ENCODE measurements around the gene LDB2. TPM values are rescaled to one million over a fixed set of nuclear protein-coding genes. Genes with fewer than 3 reads are reported as not detected.

Gene LDB2
- total RNA-seq, 2 donors from 2014 or later, result 3.2 to 7.9 TPM

- no peaks in the 10 kb centered on the region for H3K27me3 ChIP-seq
- H3K27ac ChIP-seq, result no peak overlapping the region
- intact Hi-C loops (cut with DNase I), result no loop called here
- H3K4me1 ChIP-seq, result no peaks in the 10 kb centered on the region
- TF ChIP-seq CTCF (IDR thresholded peaks at IDR 0.05), result no peak
- no peaks in the 10 kb centered on the region for H3K9me3 ChIP-seq
- H3K4me3 ChIP-seq, result no peak overlapping the region
- H3K9ac ChIP-seq (ENCODE audit: low read depth in 2 of 2, low read length in 2 of 2), result no peak overlapping the region
- H3K36me3 ChIP-seq, result no peaks in the 10 kb centered on the region
- no peak for DNase-seq
Observed at GRCh38 chr4:16758255-16758654, 140.2 kb downstream of the LDB2 start.

- DNase-seq, result no peak
- Histone ChIP-seq H3K27ac (no peak overlapping the region), H3K4me3 (no peak overlapping the region), H3K36me3 (no peaks in the 10 kb centered on the region), H3K9me3 (no peaks in the 10 kb centered on the region), H3K27me3 (no peaks in the 10 kb centered on the region), H3K9ac (ENCODE audit: low read depth in 2 of 2, low read length in 2 of 2) (no peak overlapping the region), H3K4me1 (no peaks in the 10 kb centered on the region)
- no peak for TF ChIP-seq CTCF (IDR thresholded peaks at IDR 0.05)
- intact Hi-C loops (cut with DNase I), result no loop called here
Observed at GRCh38 chr4:16757080-16757521, 141.3 kb downstream of the LDB2 start.

GRCh38 chr4:16754104-16754503, 144.3 kb downstream of the LDB2 start:
- no peaks in the 10 kb centered on the region for H3K4me1 ChIP-seq
- intact Hi-C loops (cut with DNase I), result no loop called here
- H3K27me3 ChIP-seq, result no peaks in the 10 kb centered on the region
- no peak for DNase-seq
- no peaks in the 10 kb centered on the region for H3K36me3 ChIP-seq
- H3K9me3 ChIP-seq, result no peaks in the 10 kb centered on the region
- H3K4me3 ChIP-seq, result no peak overlapping the region
- TF ChIP-seq CTCF (IDR thresholded peaks at IDR 0.05), result no peak
- no peak overlapping the region for H3K27ac ChIP-seq
- no peak overlapping the region for H3K9ac ChIP-seq (ENCODE audit: low read depth in 2 of 2, low read length in 2 of 2)

GRCh38 chr4:16752150-16752549, 146.3 kb downstream of the LDB2 start:
- H3K4me3 ChIP-seq, result no peak overlapping the region
- no peak overlapping the region for H3K27ac ChIP-seq
- DNase-seq, result no peak
- no peaks in the 10 kb centered on the region for H3K4me1 ChIP-seq
- H3K9ac ChIP-seq (ENCODE audit: low read depth in 2 of 2, low read length in 2 of 2), result no peak overlapping the region
- no peaks in the 10 kb centered on the region for H3K36me3 ChIP-seq
- TF ChIP-seq CTCF (IDR thresholded peaks at IDR 0.05), result no peak
- no peaks in the 10 kb centered on the region for H3K27me3 ChIP-seq
- intact Hi-C loops (cut with DNase I), result no loop called here
- H3K9me3 ChIP-seq, result no peaks in the 10 kb centered on the region

- H3K9ac ChIP-seq (ENCODE audit: low read depth in 2 of 2, low read length in 2 of 2), result no peak overlapping the region
- no peak for DNase-seq
- H3K9me3 ChIP-seq, result no peaks in the 10 kb centered on the region
- no peaks in the 10 kb centered on the region for H3K27me3 ChIP-seq
- H3K4me1 ChIP-seq, result no peaks in the 10 kb centered on the region
- H3K27ac ChIP-seq, result no peak overlapping the region
- no peak overlapping the region for H3K4me3 ChIP-seq
- no peak for TF ChIP-seq CTCF (IDR thresholded peaks at IDR 0.05)
- H3K36me3 ChIP-seq, result no peaks in the 10 kb centered on the region
- intact Hi-C loops (cut with DNase I), result no loop called here
Observed at GRCh38 chr4:16750882-16751642, 147.4 kb downstream of the LDB2 start.

Measured in colonic mucosa (tissue), 4 donors.